D721Med (cell line): ENCODE results near the gene ADAMTS9.

Experiments used
- DNase-seq: peaks from one replicate; pipeline ENCODE4 v3.0.0; 2011; ENCODE audit warnings: low spot score; ENCODE audit not compliant: insufficient read length
- FAIRE-seq: peaks from 2 replicates; lab custom pipeline; 2011; peaks lifted over from hg19 to GRCh38; lab: Jason Lieb, UNC
- CTCF ChIP-seq: IDR thresholded peaks from 2 replicates; pipeline ENCODE4 v1.5.1; 2012; ENCODE audit warnings: mild to moderate bottlenecking, control low read depth; ENCODE audit not compliant: insufficient read depth; ENCODE audit errors: missing control alignments

ADAMTS9 gene

DNA sequence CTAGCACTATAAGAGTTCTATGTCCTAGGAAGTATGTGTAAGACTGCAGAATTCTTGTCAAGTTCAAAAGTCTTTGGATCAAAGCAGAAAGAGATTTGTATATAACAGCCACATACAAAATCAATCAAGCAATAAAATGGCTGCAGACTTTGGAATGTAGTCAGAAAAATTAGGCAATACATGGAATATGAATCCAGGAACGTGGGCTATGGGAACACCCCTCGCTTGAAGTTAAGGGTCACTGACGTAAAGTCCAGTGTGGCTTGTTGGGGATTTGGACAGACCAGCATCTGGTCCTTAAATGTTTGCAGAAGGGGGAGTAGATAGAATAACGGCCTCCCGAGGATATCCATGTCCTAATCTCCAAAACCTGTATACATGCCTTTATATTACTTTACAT, 178.6 kb downstream of the ADAMTS9 start:
- TF ChIP-seq CTCF: no peak
- no peak for FAIRE-seq
- DNase-seq: no peak

DNA sequence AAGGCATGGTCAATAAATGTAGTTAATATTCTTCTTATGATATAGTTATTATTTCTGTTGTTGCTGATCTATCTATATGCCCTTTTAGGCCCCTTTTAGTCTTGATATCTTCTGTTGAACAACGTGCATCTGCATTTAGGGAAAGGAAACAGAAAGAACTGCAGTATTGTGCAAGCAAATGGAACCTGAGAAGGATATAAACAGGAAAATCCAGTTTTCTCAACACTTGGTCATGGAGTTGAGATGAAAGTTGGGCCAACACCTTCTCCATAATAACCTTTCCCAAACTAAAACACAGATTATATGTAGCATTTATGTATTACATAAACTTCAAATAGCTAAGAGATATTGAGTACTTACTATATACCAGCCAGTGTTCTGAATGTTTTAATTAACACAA, 179.7 kb downstream of the ADAMTS9 start:
- FAIRE-seq: no peak
- TF ChIP-seq CTCF: no peak

DNA sequence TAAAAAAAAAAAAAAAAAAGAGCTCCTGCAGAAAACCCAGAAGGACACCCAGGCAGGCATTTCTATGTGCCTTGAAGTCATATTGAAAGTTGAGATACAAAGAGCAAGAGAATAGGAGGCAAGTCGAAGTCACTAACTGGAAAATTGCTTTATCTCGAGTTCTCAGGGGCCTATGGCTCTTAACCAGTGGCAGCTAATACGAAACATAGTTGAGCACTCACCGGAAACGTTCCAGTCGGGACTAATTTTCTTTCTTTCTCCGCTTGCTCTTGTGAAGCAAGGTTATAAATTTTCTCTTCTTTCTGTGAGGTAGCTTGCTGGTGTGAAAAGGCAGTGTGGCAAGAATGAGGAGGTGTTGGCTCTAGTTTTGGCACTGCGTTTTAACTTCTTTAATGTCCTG, 181.5 kb downstream of the ADAMTS9 start:
- FAIRE-seq: no peak
- no peak for DNase-seq
- TF ChIP-seq CTCF: no peak

More for the DNA sequence above, 179.7 kb downstream of the ADAMTS9 start:
- no peak for DNase-seq

- DNase-seq (no peak), FAIRE-seq (no peak)
- TF ChIP-seq CTCF: no peak
These were observed 182.4 kb downstream of the ADAMTS9 start for GRCh38 chr3:64505419-64505818.

DNA sequence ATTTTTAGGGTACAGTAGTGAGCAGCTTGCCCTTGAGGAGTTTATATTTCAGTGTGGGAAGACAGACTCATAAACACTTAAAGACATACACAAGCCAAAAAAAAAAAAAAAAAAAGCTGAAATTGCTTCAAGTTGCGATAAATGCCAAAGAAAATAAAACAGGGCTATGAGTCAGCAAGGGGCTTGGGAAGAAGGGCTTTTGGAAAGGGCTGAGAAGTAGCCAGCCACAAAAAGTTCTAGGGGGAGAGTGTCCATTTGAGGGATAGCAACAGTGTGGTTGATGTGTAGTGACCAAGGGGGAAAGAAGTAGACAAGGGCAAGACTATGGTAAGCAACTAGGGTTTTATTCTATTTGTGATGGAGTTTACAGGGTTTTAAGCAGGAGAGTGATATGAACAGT, 185.5 kb downstream of the ADAMTS9 start:
- FAIRE-seq (no peak), DNase-seq (no peak)
- TF ChIP-seq CTCF: no peak

GRCh38 chr3:64501298-64501906, 186.4 kb downstream of the ADAMTS9 start:
- FAIRE-seq: peak; percentile 46
- no peak for DNase-seq
- no peak for TF ChIP-seq CTCF

- no peak for DNase-seq
- no peak for FAIRE-seq
- no peak for TF ChIP-seq CTCF
These were observed 190.9 kb downstream of the ADAMTS9 start for GRCh38 chr3:64496786-64497490.
